Adrenal gland (tissue), 12 donors: ENCODE measurements around the gene GJC2. TPM values are rescaled to one million over a fixed set of nuclear protein-coding genes. Genes with fewer than 3 reads are reported as not detected.
A peak's percentile ranks its signal among the peaks of the same experiment; 100 is the strongest.

ENCODE experiments used
- DNase-seq, 7 donors: peaks; one replicate each; pipeline ENCODE4 v3.0.0-alpha.2; 2019 to 2020
- H3K27ac ChIP-seq, 5 donors: fragments of 200-600 bp; sonication (generic) in 4 of 5; 1 replicate in 3 of 5; 2 replicates in 2 of 5; pipeline versions ENCODE4 v1.5.1 to v1.8.0; 2016 to 2020; ENCODE audit warnings: mild to moderate bottlenecking in 1 of 5
- H3K27me3 ChIP-seq: fragments of 200-600 bp; 2 replicates; pipeline ENCODE4 v1.8.0; 2021
- H3K36me3 ChIP-seq, 2 donors: fragments of 200-600 bp; replicated peaks in 1 of 2; 1 replicate in 1 of 2; 2 replicates in 1 of 2; pipeline versions ENCODE4 v1.5.1 to v1.8.0; 2018 to 2022
- H3K4me1 ChIP-seq, 2 donors: fragments of 200-600 bp; replicated peaks in 1 of 2; 1 replicate in 1 of 2; 2 replicates in 1 of 2; pipeline versions ENCODE4 v1.5.1 to v1.8.0; 2018 to 2021
- H3K4me3 ChIP-seq, 4 donors: fragments of 200-600 bp; sonication (generic) in 3 of 4; one replicate each; pipeline ENCODE4 v1.5.1; 2016 to 2018
- H3K9me3 ChIP-seq, 3 donors: fragments of 200-600 bp; sonication (generic) in 1 of 3; replicated peaks in 1 of 3; 1 replicate in 2 of 3; 2 replicates in 1 of 3; pipeline versions ENCODE4 v1.5.1 to v1.8.0; 2016 to 2021
- CTCF ChIP-seq, 6 experiments: fragments of 450-650 bp in 4 of 6; fragments of 200-600 bp in 2 of 6; sonication (generic) in 1 of 6; IDR thresholded peaks; 1 replicate in 5 of 6; 2 replicates in 1 of 6; pipeline versions ENCODE4 v1.5.1 to v1.8.0; 2016 to 2021; ENCODE audit warnings: antibody characterized with exemption in 6 of 6, mild to moderate bottlenecking in 2 of 6, moderate library complexity in 1 of 6
- POLR2A ChIP-seq, 2 donors: fragments of 450-650 bp; IDR thresholded peaks; one replicate each; pipeline ENCODE4 v1.6.1; 2017; ENCODE audit warnings: antibody characterized with exemption in 2 of 2, mild to moderate bottlenecking in 2 of 2, moderate library complexity in 1 of 2
- WGBS, 4 donors: extraction: QIAGEN DNeasy Blood & Tissue Kit in 2 of 4; methylation state at CpG; one replicate each; pipeline versions ENCODE4 v1.1.5 to v1.1.7; 2013 to 2017; 5-methylcytosine and 5-hydroxymethylcytosine counted together
- intact Hi-C, 2 donors: fragments of 100-400 bp; cut with DNase I; formaldehyde crosslinking; loops; one replicate each; pipeline versions ENCODE4 v1.14.1 to v1.15.0; 2022 to 2023
- polyA plus RNA-seq, 3 donors: library from polyadenylated mRNA; stranded (reverse); fragments of 200-250 nt in 2 of 3; fragments of 350-450 nt in 1 of 3; fragmentation: Illumina TruSeq in 1 of 3; extraction: RNeasy Lipid Tissue Mini Kit (QIAGEN cat#74804) in 1 of 3; gene quantifications; one replicate each; pipeline ENCODE4 v1.2.3, GENCODE V29; 2013 to 2014
- total RNA-seq, 9 donors: library from RNA; depleted of rRNA in 4 of 9; stranded (reverse); fragments of >200 nt in 4 of 9; fragments of 120-200 nt in 1 of 9; fragmentation: NEBNext Ultra II Directional in 1 of 9; extraction: Animal tissue kit (Norgen Biotek cat#: 25700) in 1 of 9; gene quantifications; one replicate each; pipeline versions ENCODE4 v1.1.0 to v1.2.4, GENCODE V29; 2013 to 2023
- donor health status: healthy with polysubstance abuse.
- donor health status: Bipolar disorder and iron deficiency.
- donor health status: DM: yes; HTN: yes; CAD: no.
- donor health status: DM: no; HTN: no; CAD: no.
- donor health status: DM: no; HTN: no; CAD: no.
- donor health status: DM: yes; HTN: yes; CAD: no.

Gene GJC2
- total and polyA plus RNA-seq, 12 donors, result 0.05 to 4.1 (median 1.3) TPM

- Histone ChIP-seq H3K36me3 (peaks cover 0 to under 1% of the 10 kb centered on the region in 2 donors), H3K4me3 (no peak overlapping the region), H3K27ac (no peak overlapping the region), H3K4me1 (peaks cover 6 to 20% of the 10 kb centered on the region in 2 donors), H3K27me3 (peaks cover 5% of the 10 kb centered on the region), H3K9me3 (no peaks in the 10 kb centered on the region)
- intact Hi-C loops, result no loop called here
- DNase-seq, result peak in 1 of 7 donors; percentile 9
- WGBS, 4 donors, result 90 to 91% (median 91%) methylated on average over 8 to 11 of the region's 11 CpGs
- no peak for TF ChIP-seq POLR2A (IDR thresholded peaks at IDR 0.05)
- no peak for TF ChIP-seq CTCF (IDR thresholded peaks at IDR 0.05)
Measured at GRCh38 chr1:228154021-228154669, 4.4 kb downstream of the GJC2 start.

GRCh38 chr1:228154670-228155571 is 5.2 kb downstream of the GJC2 start:
- Histone ChIP-seq H3K4me1 (peaks cover 6 to 13% of the 10 kb centered on the region in 2 donors), H3K36me3 (no peaks in the 10 kb centered on the region), H3K9me3 (no peaks in the 10 kb centered on the region), H3K4me3 (no peak overlapping the region), H3K27ac (no peak overlapping the region), H3K27me3 (peaks cover 7% of the 10 kb centered on the region)
- WGBS, 4 donors, result 78 to 89% (median 83%) methylated on average over 5 to 20 of the region's 20 CpGs
- peak in 3 of 7 donors; percentile 10 to 14 (median 11) for DNase-seq
- intact Hi-C loops, result no loop called here
- TF ChIP-seq CTCF (IDR thresholded peaks at IDR 0.05), result no peak
- TF ChIP-seq POLR2A (IDR thresholded peaks at IDR 0.05), result no peak

GRCh38 chr1:228155596-228156514 is 6.1 kb downstream of the GJC2 start:
- WGBS, 4 donors, result 74 to 84% (median 80%) methylated on average over 12 to 16 of the region's 16 CpGs
- Histone ChIP-seq H3K27me3 (peaks cover 7% of the 10 kb centered on the region), H3K9me3 (no peaks in the 10 kb centered on the region), H3K4me1 (peaks cover 4% of the 10 kb centered on the region in 2 donors), H3K4me3 (no peak overlapping the region), H3K36me3 (no peaks in the 10 kb centered on the region), H3K27ac (no peak overlapping the region)
- TF ChIP-seq CTCF (IDR thresholded peaks at IDR 0.05) (no peak), POLR2A (IDR thresholded peaks at IDR 0.05) (no peak)
- peak in 2 of 7 donors; percentile 9 to 11 for DNase-seq
- intact Hi-C loops, result no loop called here
